Measurements from ENCODE around the gene RNF141.

RNF141 gene

DNA sequence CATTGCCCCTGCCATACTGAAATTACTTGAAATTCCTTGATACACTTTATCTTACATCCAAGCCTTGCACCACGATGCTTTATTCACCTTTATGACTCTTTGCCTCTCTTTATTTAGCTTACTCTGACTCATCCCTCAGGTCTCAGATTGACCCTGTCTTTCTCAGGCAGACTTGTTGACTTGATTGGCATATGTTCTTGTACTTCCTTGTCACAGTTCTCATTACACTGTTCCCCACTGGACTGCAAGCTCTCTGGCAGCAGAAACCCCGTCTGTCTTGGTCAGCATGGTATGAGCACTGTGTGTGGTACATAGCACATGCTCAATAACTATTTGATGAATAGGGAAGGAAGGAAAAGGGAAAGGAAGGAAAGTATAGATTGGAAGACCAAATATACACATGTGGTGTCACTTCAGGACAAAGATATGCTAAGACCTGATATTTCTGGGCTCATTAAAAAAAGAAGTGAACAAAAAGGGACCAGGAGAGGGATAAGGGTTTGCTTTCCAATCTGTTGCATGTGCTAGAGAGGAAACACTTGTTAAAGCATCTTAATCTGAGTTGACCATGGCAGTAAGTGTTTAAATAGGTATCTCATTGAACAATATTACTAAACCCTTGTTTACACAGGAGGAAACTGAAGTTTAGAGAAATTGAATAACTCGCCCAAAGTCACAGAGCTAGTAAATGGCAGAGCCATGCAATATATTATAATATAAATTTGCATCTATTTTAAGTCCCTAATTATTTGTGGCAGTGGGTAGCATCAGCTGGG is 20.2 kb upstream of the RNF141 start:
- DNase-seq: no peak

- DNase-seq: no peak
These were observed 17.3 kb upstream of the RNF141 start for GRCh38 chr11:10558288-10558687.

- DNase-seq: no peak
These were observed 15.6 kb upstream of the RNF141 start for GRCh38 chr11:10556590-10556989.

DNA sequence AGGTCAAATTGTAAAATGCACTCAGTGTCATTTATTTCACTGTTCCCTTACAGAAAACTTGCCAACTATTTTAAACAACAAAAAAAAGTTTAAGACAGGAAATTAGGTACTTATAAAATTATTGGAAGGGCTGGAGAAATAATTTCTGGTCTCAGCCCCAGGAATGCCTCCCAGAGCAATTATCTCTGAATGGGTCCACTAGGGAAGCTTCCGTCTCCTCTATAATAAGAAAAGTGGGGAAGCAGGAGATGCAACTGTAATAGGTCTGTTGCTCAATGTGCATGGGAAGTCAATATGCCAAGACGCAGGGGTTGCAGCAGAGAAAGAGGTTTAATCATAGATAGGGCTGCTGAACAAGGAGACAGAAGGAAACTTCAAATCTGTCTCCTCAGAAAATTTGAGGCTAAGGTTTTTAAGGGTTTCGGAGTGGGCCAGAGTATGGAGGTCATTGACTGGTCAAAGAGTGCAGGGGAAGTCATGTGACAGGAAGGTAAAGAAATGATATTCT is 10.9 kb upstream of the RNF141 start:
- DNase-seq: no peak

- no peak for DNase-seq
These were observed 10.3 kb upstream of the RNF141 start for GRCh38 chr11:10551290-10551592.

- no peak for DNase-seq
These were observed 9.7 kb upstream of the RNF141 start for GRCh38 chr11:10550503-10551289.

DNA sequence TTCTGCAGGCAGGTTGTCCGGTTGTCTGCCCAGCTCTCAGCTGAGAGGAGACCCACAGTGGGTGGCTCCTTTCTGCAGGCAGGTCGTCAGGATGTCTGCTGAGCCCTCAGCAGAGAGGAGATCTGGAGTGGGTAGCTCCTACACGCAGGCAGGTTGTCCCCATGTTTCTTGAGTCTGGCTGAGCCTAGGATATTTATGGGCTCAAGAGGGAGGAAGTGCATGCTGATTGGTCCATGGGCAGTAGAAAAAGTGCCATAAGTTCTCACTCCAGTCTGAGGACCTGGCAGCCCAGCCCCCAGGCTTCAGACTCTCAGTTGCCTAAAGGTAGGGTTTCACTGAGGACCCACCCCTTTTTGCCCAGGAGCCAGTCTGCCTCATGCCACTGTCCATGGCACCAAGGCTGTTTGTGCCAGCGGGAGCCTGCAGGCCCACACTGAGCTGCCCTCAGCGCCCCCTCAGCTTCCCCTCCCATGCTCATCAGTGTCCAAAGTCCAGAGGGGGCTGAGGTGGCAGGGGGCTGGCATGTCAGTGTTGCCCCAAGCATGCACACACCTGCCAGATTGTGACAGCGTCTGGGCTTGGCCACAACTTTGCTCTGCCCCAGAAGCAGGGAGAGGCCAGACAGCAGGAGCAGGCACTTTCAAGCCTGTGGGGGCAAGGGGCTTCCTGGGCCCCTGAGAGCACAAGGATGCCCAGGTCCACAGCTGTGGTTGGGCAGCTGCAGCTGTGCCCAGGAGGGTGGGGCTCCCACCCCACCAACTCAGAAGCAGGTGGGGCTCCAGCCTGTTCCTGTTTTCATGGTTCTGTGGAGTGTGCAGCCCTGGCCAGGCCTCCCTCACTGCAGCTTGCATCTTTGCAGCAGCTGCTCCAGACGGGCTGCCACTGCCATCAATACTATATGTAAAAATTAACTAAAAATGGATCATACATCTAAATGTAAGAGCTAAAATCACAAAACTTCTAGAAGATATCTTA is 3.8 kb upstream of the RNF141 start:
- no peak for DNase-seq

GRCh38 chr11:10543782-10544181 is 2.8 kb upstream of the RNF141 start:
- no peak for DNase-seq

GRCh38 chr11:10542776-10543175 is 1.8 kb upstream of the RNF141 start:
- DNase-seq: no peak

DNA sequence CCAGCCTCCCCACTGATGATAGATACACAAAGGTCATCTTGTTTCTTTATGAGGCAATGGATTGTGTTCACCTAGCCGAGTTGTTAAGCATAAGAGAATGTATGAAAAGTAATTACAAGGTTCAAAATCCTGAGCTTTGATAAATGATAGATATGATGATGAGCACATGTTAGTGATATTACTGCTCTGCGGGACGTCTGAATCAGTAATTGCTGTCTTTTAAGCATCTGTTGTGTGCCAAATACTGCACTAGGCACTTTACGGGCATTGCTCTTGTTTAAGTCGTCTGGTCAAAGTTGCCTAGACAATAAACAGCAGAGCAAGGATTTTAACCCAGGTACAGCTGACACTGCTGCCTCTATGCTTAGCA is 559 bp upstream of the RNF141 start:
- DNase-seq: no peak

DNA sequence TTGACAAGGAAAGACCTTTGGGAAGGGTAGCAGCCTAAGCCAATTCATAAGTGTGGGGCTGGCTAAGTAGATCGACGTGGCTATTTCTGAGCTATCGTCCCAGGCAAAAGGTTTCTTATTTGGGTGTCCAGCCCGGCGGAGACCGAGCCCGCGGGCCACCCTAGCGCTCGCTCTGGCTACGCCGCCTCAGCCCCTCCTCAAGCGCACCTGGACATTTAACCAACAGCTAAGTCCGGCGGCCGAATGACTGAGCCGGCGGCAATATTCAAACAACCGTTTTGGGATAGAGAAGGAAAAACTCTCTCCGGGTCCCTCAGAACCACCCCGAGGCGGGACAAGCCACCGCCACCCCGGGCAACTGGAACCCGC is 457 bp downstream of the RNF141 start:
- DNase-seq: no peak

- DNase-seq: no peak
These were observed 1.6 kb downstream of the RNF141 start for GRCh38 chr11:10539339-10539738.

DNA sequence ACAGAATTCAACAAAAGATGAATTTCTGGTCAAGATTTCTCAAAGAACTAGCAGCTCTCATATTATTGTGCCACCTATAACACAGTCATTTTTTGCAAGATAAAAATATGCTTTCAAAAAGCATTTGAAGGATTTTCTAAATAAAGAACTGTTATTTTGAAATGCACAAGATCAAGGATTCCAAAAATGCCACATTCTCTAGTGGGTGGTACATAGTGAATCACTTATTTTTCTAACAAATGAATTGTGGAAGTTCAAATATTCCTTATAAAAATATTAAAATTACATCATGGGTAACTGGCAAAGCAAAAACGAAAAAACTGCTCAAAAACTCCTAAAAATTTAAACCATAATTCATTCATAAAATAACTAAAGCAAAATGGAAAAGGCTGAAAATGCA is 2.1 kb downstream of the RNF141 start:
- DNase-seq: no peak

DNA sequence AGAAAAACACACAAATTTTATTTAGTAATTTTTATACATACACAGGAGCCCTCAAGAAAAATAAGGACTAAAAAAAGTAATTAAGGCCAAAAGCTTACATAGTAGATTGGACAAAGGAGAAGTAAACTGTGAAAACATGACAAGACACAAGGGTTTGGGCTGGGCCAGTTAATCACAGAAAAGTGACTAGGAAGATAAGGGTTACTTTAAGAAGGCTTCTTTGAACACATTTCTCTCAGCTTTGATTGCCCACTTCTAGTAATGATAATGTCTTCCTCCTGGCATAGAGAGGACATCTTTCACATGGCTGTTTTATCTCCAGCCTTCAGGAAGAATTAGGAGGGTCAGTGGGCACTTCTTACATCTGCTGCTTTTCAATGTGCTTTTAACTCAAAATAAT is 3.4 kb downstream of the RNF141 start:
- DNase-seq: no peak

GRCh38 chr11:10534316-10534715 is 6.7 kb downstream of the RNF141 start:
- no peak for DNase-seq

DNA sequence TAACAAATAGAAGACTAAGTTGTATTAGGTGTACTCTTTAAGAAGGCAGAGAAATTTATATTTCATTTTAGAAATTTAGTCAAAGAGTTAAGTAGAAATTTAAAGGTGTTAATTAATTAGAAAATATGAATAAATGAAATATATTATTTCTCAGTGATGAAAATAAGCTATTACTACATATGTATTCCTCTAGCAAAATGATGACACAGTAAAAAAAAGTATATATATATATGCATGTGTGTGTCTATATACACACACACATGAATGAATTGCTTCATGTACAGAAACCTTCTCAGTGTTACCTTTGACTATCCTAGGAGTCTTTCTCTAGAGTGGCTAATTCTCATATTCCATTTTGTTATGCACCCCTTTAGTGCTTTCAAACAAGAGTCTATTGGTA is 7.7 kb downstream of the RNF141 start:
- DNase-seq: no peak

DNA sequence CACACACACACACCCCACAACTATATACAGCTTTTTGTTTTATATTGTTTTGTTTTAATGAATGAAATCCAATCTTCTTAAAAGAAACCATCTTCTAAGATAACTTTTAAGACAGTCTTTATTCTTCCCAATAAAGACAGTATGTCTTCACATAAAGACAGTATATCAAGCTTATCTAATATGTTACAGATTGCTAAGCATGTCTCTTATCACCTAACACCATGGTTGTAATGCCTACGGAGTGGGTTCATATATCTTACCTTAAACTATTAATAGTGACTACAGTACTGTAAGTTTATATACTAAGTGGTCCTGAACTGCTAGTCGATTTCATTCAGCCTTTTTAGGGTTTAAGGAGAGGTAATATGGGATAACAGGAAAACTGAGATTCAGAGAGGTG is 8.5 kb downstream of the RNF141 start:
- DNase-seq: no peak

GRCh38 chr11:10529279-10529678 is 11.7 kb downstream of the RNF141 start:
- no peak for DNase-seq

DNA sequence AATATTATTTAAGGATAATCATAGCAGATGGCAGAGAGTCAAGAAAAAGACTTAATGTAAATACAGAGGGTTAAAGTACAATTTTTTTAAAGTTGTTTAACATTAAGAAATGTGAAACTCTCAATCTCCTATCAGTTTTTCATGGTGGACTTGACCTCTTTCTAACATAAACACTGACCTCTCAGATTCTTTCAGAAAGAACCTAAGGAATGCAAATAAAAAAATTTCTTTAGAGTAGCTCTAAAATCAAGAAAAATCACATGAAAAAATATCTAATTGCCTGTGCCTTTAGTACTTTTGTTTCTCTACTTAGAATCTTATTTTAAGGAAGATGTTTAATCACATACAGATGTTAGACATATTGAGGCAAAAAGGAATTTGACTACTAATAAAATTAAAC is 12.9 kb downstream of the RNF141 start:
- no peak for DNase-seq

DNA sequence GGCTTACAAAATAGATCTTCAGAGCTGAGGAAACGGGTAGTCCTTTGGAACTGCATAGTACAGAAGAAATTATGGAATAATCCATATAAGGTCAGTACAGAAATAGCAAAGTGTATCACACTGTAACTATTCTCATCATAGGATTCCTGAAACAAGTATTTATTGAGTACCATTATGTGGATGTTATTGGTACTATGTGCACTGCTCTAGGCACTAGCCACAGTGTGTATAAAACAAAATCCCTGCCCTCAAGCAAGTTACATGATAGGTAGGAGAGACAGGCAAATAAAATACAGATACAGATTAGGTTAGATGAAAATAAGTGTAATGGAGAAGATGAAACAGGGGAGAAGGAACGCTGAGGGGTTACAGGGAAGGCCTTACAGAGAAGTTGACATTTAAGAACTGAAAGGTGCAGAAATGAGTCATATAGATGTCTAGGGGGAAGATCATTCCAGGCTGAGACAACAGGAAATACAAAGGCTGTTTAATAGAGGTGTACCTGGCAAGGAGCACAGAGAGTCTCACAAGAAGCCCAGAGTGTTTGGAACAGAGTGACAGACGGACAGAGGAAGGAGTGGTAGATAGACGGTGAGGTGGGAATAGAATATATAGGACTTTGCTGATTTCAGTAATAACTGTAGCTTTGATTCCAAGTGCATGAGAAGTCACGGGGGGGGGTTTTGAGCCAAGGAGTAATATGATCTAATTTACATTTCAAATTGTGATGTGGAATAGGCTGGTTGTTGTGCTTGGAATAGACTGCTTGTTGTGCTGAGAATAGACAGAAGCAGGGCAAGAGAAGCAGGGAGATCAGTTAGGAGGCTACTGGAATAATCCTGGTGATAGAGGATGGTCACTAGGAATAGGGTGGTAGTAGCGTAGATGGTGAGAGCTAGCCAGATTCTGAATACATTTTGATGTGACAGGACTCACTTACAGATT is 13.7 kb downstream of the RNF141 start:
- no peak for DNase-seq

DNA sequence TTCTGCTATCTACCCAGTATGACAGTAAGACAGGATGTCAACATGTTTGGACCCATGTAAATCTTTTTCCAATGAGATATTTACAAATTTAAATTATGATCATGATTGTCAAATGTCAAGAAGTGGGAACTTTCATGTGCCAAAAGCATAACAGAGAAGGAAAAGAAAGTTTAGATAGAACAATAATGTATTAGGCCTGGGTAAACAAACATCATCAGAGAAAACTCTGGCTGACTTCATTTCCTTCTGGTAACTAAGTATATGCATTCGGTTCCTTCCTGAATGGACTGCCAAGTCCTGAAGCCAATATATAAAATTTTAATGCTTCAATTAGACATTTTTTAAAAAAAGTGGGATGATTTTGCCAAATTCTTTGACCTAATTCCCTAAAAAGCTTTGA is 16.5 kb downstream of the RNF141 start:
- no peak for DNase-seq

GRCh38 chr11:10522921-10523320 is 18.1 kb downstream of the RNF141 start:
- DNase-seq: no peak
